Panc1 (cell line): ENCODE data around the gene SCN9A. TPM values are rescaled to one million over a fixed set of nuclear protein-coding genes. Genes with fewer than 3 reads are reported as not detected.

Experiments
- ATAC-seq: fragments of 200-7000 bp; cut with Tn5 transposase; 2 replicates; pipeline ENCODE4 v1.9.1; 2020; ENCODE audit warnings: mild to moderate bottlenecking, moderate library complexity
- BruUV-seq: library from RNA; stranded (reverse); fragments of 400-500 nt; replicated peaks from 2 replicates; lab custom pipeline; 2021; lab: Mats Ljungman, UMichigan
- CTCF ChIA-PET: fragments of 300-600 bp; sonication (Branson Sonifier 250); formaldehyde crosslinking; loops from one replicate; lab custom pipeline; 2022; ENCODE audit warnings: antibody characterized with exemption; lab: Charles Lee
- POLR2A ChIA-PET: fragments of 300-600 bp; sonication (Branson Sonifier 250); formaldehyde crosslinking; loops from one replicate; lab custom pipeline; 2022; ENCODE audit warnings: antibody characterized with exemption; lab: Charles Lee
- DNase-seq: peaks from one replicate; pipeline ENCODE4 v3.0.0-alpha.2; 2010; ENCODE audit warnings: low read depth, low spot score
- H3K27ac ChIP-seq: 2 replicates; pipeline ENCODE4 v1.5.1; 2011; ENCODE audit warnings: mild to moderate bottlenecking, low read length, inconsistent platforms
- H3K27me3 ChIP-seq: fragments of 200-500 bp; sonication (Bioruptor generic); 2 replicates; pipeline ENCODE4 v1.6.0; 2014; ENCODE audit warnings: low read length, inconsistent platforms; ENCODE audit not compliant: control insufficient read depth, insufficient read depth
- H3K36me3 ChIP-seq: fragments of 200-500 bp; sonication (Bioruptor generic); 2 replicates; pipeline ENCODE4 v1.5.1; 2014; ENCODE audit warnings: inconsistent platforms, mild to moderate bottlenecking, low read length, moderate library complexity; ENCODE audit not compliant: control insufficient read depth, insufficient read depth
- H3K4me1 ChIP-seq: 2 replicates; pipeline ENCODE4 v1.5.1; 2011; ENCODE audit warnings: inconsistent platforms, mild to moderate bottlenecking, low read length, moderate library complexity; ENCODE audit not compliant: control insufficient read depth, insufficient read depth
- H3K4me3 ChIP-seq, 2 experiments: 2 replicates each; pipeline ENCODE4 v1.5.1; 2011 to 2012; ENCODE audit warnings: low read depth in 2 of 2, low read length in 2 of 2, mild to moderate bottlenecking in 2 of 2, inconsistent platforms in 1 of 2, moderate library complexity in 1 of 2
- H3K9me3 ChIP-seq: fragments of 200-500 bp; sonication (Bioruptor generic); 2 replicates; pipeline ENCODE4 v1.5.1; 2014; ENCODE audit warnings: low read depth, mild to moderate bottlenecking, inconsistent platforms, low read length, moderate library complexity; ENCODE audit not compliant: control insufficient read depth, insufficient read depth
- CTCF ChIP-seq: fragments of 450-650 bp; IDR thresholded peaks from 2 replicates; pipeline ENCODE4 v1.5.1; 2017; ENCODE audit warnings: mild to moderate bottlenecking
- POLR2AphosphoS5 ChIP-seq: IDR thresholded peaks from 2 replicates; pipeline ENCODE4 v1.6.1; 2012; ENCODE audit warnings: mild to moderate bottlenecking, low read depth, low read length, moderate library complexity
- REST ChIP-seq, 2 experiments: IDR thresholded peaks; 2 replicates each; pipeline ENCODE4 v1.6.1; 2011 to 2012; ENCODE audit warnings: low read depth in 2 of 2, control low read depth in 1 of 2, low read length in 1 of 2, mild to moderate bottlenecking in 1 of 2, moderate library complexity in 1 of 2; ENCODE audit not compliant: insufficient read depth in 1 of 2
- SIN3A ChIP-seq: IDR thresholded peaks from 2 replicates; pipeline ENCODE4 v1.6.1; 2012; ENCODE audit warnings: low read depth, mild to moderate bottlenecking, low read length, moderate library complexity, borderline replicate concordance; ENCODE audit not compliant: insufficient read depth
- TCF7L2 ChIP-seq: IDR thresholded peaks from 2 replicates; pipeline ENCODE4 v1.6.1; 2011; ENCODE audit warnings: mild to moderate bottlenecking, low read depth, low read length, inconsistent platforms
- in situ Hi-C: cut with HindIII; loops from 2 replicates; pipeline ENCODE4 v1.10.0; 2016; ENCODE audit warnings: low sequenced_read_pairs, low pct_unique_long_range_greater_than_20kb
- intact Hi-C: fragments of 100-400 bp; cut with micrococcal nuclease; formaldehyde crosslinking; loops from one replicate; pipeline ENCODE4 v1.10.0; 2022; ENCODE audit not compliant: unreplicated experiment
- total RNA-seq: library from RNA; stranded (reverse); gene quantifications from one replicate; pipeline ENCODE4 v1.2.1, GENCODE V29; 2021; ENCODE audit not compliant: unreplicated experiment

SCN9A gene
- total RNA-seq, 1 experiment from 2014 or later = 0.10 TPM

- POLR2A ChIA-PET = no interaction called here
- DNase-seq = no peak
Observed at GRCh38 chr2:166361351-166362153, 14.2 kb downstream of the SCN9A start.

GRCh38 chr2:166360906-166361305 lies 14.8 kb downstream of the SCN9A start:
- CTCF ChIA-PET = no interaction called here
- Histone ChIP-seq H3K4me3 (no peak overlapping the region), H3K27me3 (no peaks in the 10 kb centered on the region), H3K4me1 (no peaks in the 10 kb centered on the region), H3K27ac (no peak overlapping the region), H3K9me3 (no peaks in the 10 kb centered on the region), H3K36me3 (no peaks in the 10 kb centered on the region)
- in situ Hi-C loops (no loop called here), intact Hi-C loops (loop anchor here (2.0 to 5.0 kb wide), 2 partner anchors 58 to 156 kb away; no protein-coding TSS in a partner anchor)
- no peak for DNase-seq
- no peak for TF ChIP-seq CTCF
- TF ChIP-seq SIN3A = no peak
- no peak for TF ChIP-seq POLR2AphosphoS5
- TF ChIP-seq TCF7L2 = no peak
- no peak for TF ChIP-seq REST (IDR thresholded peaks at IDR 0.05; ENCODE audit: insufficient read depth in 1 of 2, low read depth in 2 of 2, low read length in 1 of 2)
- ATAC-seq = no peak
- POLR2A ChIA-PET = no interaction called here
- BruUV-seq = no TSS peak

More at GRCh38 chr2:166361351-166362153, 14.2 kb downstream of the SCN9A start:
- TF ChIP-seq POLR2AphosphoS5 = no peak
- TF ChIP-seq CTCF = peak; percentile 64; the same call in 1 of the 2 replicates
- no peak for TF ChIP-seq SIN3A
- no peak for TF ChIP-seq REST (IDR thresholded peaks at IDR 0.05; ENCODE audit: insufficient read depth in 1 of 2, low read depth in 2 of 2, low read length in 1 of 2)
- no peak for TF ChIP-seq TCF7L2
- intact Hi-C loops = loop anchor here (2.0 to 5.0 kb wide), 2 partner anchors 57 to 156 kb away; no protein-coding TSS in a partner anchor
- Histone ChIP-seq H3K27me3 (no peaks in the 10 kb centered on the region), H3K27ac (no peak overlapping the region), H3K4me1 (no peaks in the 10 kb centered on the region), H3K9me3 (no peaks in the 10 kb centered on the region), H3K36me3 (no peaks in the 10 kb centered on the region), H3K4me3 (no peak overlapping the region)
- in situ Hi-C loops = no loop called here
- ATAC-seq = no peak
- BruUV-seq = no TSS peak
- CTCF ChIA-PET = no interaction called here
